H1 (cell line): Measurements from ENCODE around the gene FH. TPM values are rescaled to one million over a fixed set of nuclear protein-coding genes. Genes with fewer than 3 reads are reported as not detected.

Experiments
- CTCF ChIA-PET: fragments of 300-600 bp; sonication (Branson Sonifier 250); formaldehyde crosslinking; loops from one replicate; lab custom pipeline; 2021; ENCODE audit not compliant: partially characterized antibody; lab: Charles Lee
- POLR2A ChIA-PET: fragments of 300-600 bp; sonication (Branson Sonifier 250); formaldehyde crosslinking; loops from one replicate; lab custom pipeline; 2021; ENCODE audit warnings: inconsistent platforms; ENCODE audit not compliant: partially characterized antibody; lab: Charles Lee
- DNase-seq, 2 experiments: peaks; one replicate each; pipeline versions ENCODE4 v3.0.0 to v3.0.0-alpha.2; 2010 to 2022; ENCODE audit warnings: low spot score in 2 of 2, low read depth in 1 of 2, mixed read lengths in 1 of 2
- FAIRE-seq: peaks from 2 replicates; lab custom pipeline; 2011; peaks lifted over from hg19 to GRCh38; lab: Jason Lieb, UNC
- H2AFZ ChIP-seq: 2 replicates; pipeline ENCODE4 v1.8.1; 2012; ENCODE audit warnings: low read length, inconsistent platforms
- H2AK5ac ChIP-seq: 2 replicates; pipeline ENCODE4 v1.6.1; 2013; ENCODE audit warnings: low read depth, low read length
- H2BK120ac ChIP-seq: replicated peaks from 2 replicates; pipeline ENCODE3; 2013; ENCODE audit warnings: low read depth, low read length, inconsistent platforms
- H2BK12ac ChIP-seq: 2 replicates; pipeline ENCODE4 v1.6.1; 2013; ENCODE audit warnings: low read depth, low read length
- H2BK15ac ChIP-seq: 2 replicates; pipeline ENCODE4 v1.6.1; 2013; ENCODE audit warnings: low read length
- H2BK20ac ChIP-seq: 2 replicates; pipeline ENCODE4 v1.6.1; 2013; ENCODE audit warnings: low read length
- H2BK5ac ChIP-seq: 2 replicates; pipeline ENCODE4 v1.6.1; 2013; ENCODE audit warnings: low read depth, low read length
- H3K14ac ChIP-seq: 2 replicates; pipeline ENCODE4 v1.6.1; 2013; ENCODE audit warnings: inconsistent platforms; ENCODE audit not compliant: insufficient read length
- H3K18ac ChIP-seq: 2 replicates; pipeline ENCODE4 v1.6.1; 2013; ENCODE audit warnings: low read length; ENCODE audit errors: extremely low read depth
- H3K23ac ChIP-seq: 2 replicates; pipeline ENCODE4 v1.6.1; 2013; ENCODE audit warnings: inconsistent platforms; ENCODE audit not compliant: insufficient read length
- H3K23me2 ChIP-seq: 2 replicates; pipeline ENCODE4 v1.6.1; 2013; ENCODE audit warnings: low read depth, low read length
- H3K27ac ChIP-seq: 2 replicates; pipeline ENCODE4 v1.6.1; 2011; ENCODE audit warnings: low read depth, low read length, inconsistent platforms
- H3K27me3 ChIP-seq, 4 experiments: replicated peaks in 1 of 4; 1 replicate in 1 of 4; 2 replicates in 3 of 4; pipeline versions ENCODE4 v1.6.1 to v1.8.1; 2011 to 2013; ENCODE audit warnings: low read length in 3 of 4, mild to moderate bottlenecking in 3 of 4, inconsistent platforms in 2 of 4, mixed read lengths in 2 of 4, moderate library complexity in 1 of 4; ENCODE audit not compliant: control insufficient read depth in 3 of 4, insufficient read depth in 3 of 4; ENCODE audit errors: extremely low read depth in 1 of 4
- H3K36me3 ChIP-seq, 4 experiments: 2 replicates each; pipeline versions ENCODE4 v1.6.1 to v1.8.1; 2011 to 2013; ENCODE audit warnings: mild to moderate bottlenecking in 4 of 4, low read length in 3 of 4, moderate library complexity in 2 of 4, control low read depth in 1 of 4, inconsistent platforms in 1 of 4; ENCODE audit not compliant: insufficient read depth in 4 of 4, control insufficient read depth in 2 of 4
- H3K4ac ChIP-seq: replicated peaks from 2 replicates; pipeline ENCODE3; 2013; ENCODE audit warnings: low read length, low read depth, mixed read lengths, inconsistent platforms; ENCODE audit not compliant: insufficient read length
- H3K4me1 ChIP-seq, 4 experiments: replicated peaks in 1 of 4; 1 replicate in 1 of 4; 2 replicates in 3 of 4; pipeline versions ENCODE4 v1.6.1 to v1.8.1; 2011 to 2013; ENCODE audit warnings: low read length in 3 of 4, inconsistent platforms in 2 of 4, mixed read lengths in 1 of 4; ENCODE audit not compliant: insufficient read depth in 4 of 4, control insufficient read depth in 3 of 4
- H3K4me2 ChIP-seq, 2 experiments: 2 replicates each; pipeline versions ENCODE4 v1.6.1 to v1.8.1; 2011 to 2013; ENCODE audit warnings: low read depth in 2 of 2, low read length in 2 of 2, control low read depth in 1 of 2, inconsistent platforms in 1 of 2, mild to moderate bottlenecking in 1 of 2; ENCODE audit not compliant: insufficient read depth in 1 of 2
- H3K4me3 ChIP-seq, 4 experiments: fragments of 200-600, 300-600 bp in 1 of 4; sonication (generic), shearing (Covaris generic), sonication (Bioruptor Twin) in 1 of 4; 2 replicates each; pipeline versions ENCODE4 v1.5.1 to v1.8.1; 2011 to 2016; ENCODE audit warnings: low read length in 4 of 4, low read depth in 3 of 4, control low read depth in 2 of 4, inconsistent platforms in 2 of 4, mild to moderate bottlenecking in 2 of 4, mixed read lengths in 1 of 4, moderate library complexity in 1 of 4; ENCODE audit not compliant: insufficient read depth in 2 of 4; ENCODE audit errors: extremely low read depth in 1 of 4
- H3K56ac ChIP-seq: replicated peaks from 2 replicates; pipeline ENCODE3; 2013; ENCODE audit warnings: low read depth, mild to moderate bottlenecking, mixed read lengths, low read length, inconsistent platforms; ENCODE audit not compliant: insufficient read length
- H3K79me1 ChIP-seq: 2 replicates; pipeline ENCODE4 v1.6.1; 2013; ENCODE audit warnings: low read depth, low read length, control low read depth
- H3K79me2 ChIP-seq, 2 experiments: 2 replicates each; pipeline versions ENCODE4 v1.6.1 to v1.8.1; 2012 to 2013; ENCODE audit warnings: low read length in 2 of 2, mild to moderate bottlenecking in 2 of 2, inconsistent platforms in 1 of 2; ENCODE audit not compliant: insufficient read depth in 2 of 2, control insufficient read depth in 1 of 2
- H3K9ac ChIP-seq, 4 experiments: replicated peaks in 1 of 4; 1 replicate in 1 of 4; 2 replicates in 3 of 4; pipeline versions ENCODE4 v1.6.1 to v1.8.1; 2011 to 2013; ENCODE audit warnings: low read depth in 3 of 4, low read length in 3 of 4, control low read depth in 2 of 4, mild to moderate bottlenecking in 2 of 4, moderate library complexity in 2 of 4, inconsistent platforms in 1 of 4; ENCODE audit errors: extremely low read depth in 1 of 4
- H3K9me3 ChIP-seq, 2 experiments: 2 replicates each; pipeline versions ENCODE4 v1.6.1 to v1.8.1; 2012 to 2013; ENCODE audit warnings: mild to moderate bottlenecking in 2 of 2, moderate library complexity in 2 of 2, control low read depth in 1 of 2, inconsistent platforms in 1 of 2, low read depth in 1 of 2, low read length in 1 of 2, mixed read lengths in 1 of 2; ENCODE audit not compliant: insufficient read depth in 2 of 2
- H4K20me1 ChIP-seq, 2 experiments: replicated peaks in 1 of 2; 2 replicates each; pipeline versions ENCODE3 to v1.8.1; 2011 to 2013; ENCODE audit warnings: inconsistent platforms in 2 of 2, low read length in 2 of 2, mild to moderate bottlenecking in 1 of 2; ENCODE audit not compliant: insufficient read depth in 2 of 2, control insufficient read depth in 1 of 2
- H4K5ac ChIP-seq: 2 replicates; pipeline ENCODE4 v1.6.1; 2013; ENCODE audit warnings: low read length, low read depth, mixed read lengths, inconsistent platforms; ENCODE audit not compliant: insufficient read length
- H4K8ac ChIP-seq: 2 replicates; pipeline ENCODE4 v1.8.0; 2013; ENCODE audit warnings: mild to moderate bottlenecking, moderate library complexity, low read length, inconsistent platforms; ENCODE audit not compliant: insufficient read depth; ENCODE audit errors: extremely low read depth
- H4K91ac ChIP-seq: replicated peaks from 2 replicates; pipeline ENCODE3; 2013; ENCODE audit warnings: low read length, mixed read lengths, inconsistent platforms; ENCODE audit not compliant: insufficient read length
- BCL11A ChIP-seq, 2 experiments: IDR thresholded peaks; one replicate each; pipeline ENCODE4 v1.6.1; 2011; ENCODE audit warnings: low read depth in 2 of 2, low read length in 2 of 2, mild to moderate bottlenecking in 2 of 2
- CBX8 ChIP-seq: fragments of 300-800, 300-1000 bp; sonication (generic); IDR thresholded peaks from 2 replicates; pipeline ENCODE4 v1.7.1; 2016; ENCODE audit warnings: low read depth, low read length, borderline replicate concordance
- CTBP2 ChIP-seq: IDR thresholded peaks from 2 replicates; pipeline ENCODE4 v1.7.0; 2011; ENCODE audit warnings: borderline replicate concordance, mild to moderate bottlenecking, moderate library complexity, mixed read lengths, low read length; ENCODE audit not compliant: insufficient read depth, insufficient read length
- GABPA ChIP-seq: IDR thresholded peaks from 2 replicates; pipeline ENCODE4 v1.6.1; 2011; ENCODE audit warnings: mild to moderate bottlenecking, low read length, moderate library complexity, borderline replicate concordance; ENCODE audit not compliant: insufficient read depth
- PHF8 ChIP-seq: fragments of 200-600 bp; sonication (generic); conservative IDR thresholded peaks from 2 replicates; pipeline ENCODE4 v1.7.1; 2012; ENCODE audit warnings: low read depth, mild to moderate bottlenecking, inconsistent platforms, low read length, moderate library complexity
- POLR2A ChIP-seq, 2 experiments: IDR thresholded peaks; 1 replicate in 1 of 2; 2 replicates in 1 of 2; pipeline ENCODE4 v1.6.1; 2011; ENCODE audit warnings: low read depth in 2 of 2, low read length in 2 of 2, mild to moderate bottlenecking in 2 of 2; ENCODE audit errors: control extremely low read depth in 1 of 2
- RBBP5 ChIP-seq: IDR thresholded peaks from 2 replicates; pipeline ENCODE4 v1.7.1; 2012; ENCODE audit warnings: low read depth, mild to moderate bottlenecking, inconsistent platforms, low read length, moderate library complexity, borderline replicate concordance
- SIX5 ChIP-seq: IDR thresholded peaks from 2 replicates; pipeline ENCODE4 v1.6.1; 2011; ENCODE audit warnings: mild to moderate bottlenecking, low read depth, low read length
- SP2 ChIP-seq: IDR thresholded peaks from 2 replicates; pipeline ENCODE4 v1.6.1; 2012; ENCODE audit warnings: mild to moderate bottlenecking, low read length, inconsistent platforms
- TAF1 ChIP-seq: IDR thresholded peaks from 2 replicates; pipeline ENCODE4 v1.6.1; 2011; ENCODE audit warnings: mild to moderate bottlenecking, low read depth, low read length
- TAF7 ChIP-seq: optimal IDR thresholded peaks from 2 replicates; pipeline ENCODE3; 2011; ENCODE audit warnings: low read depth, mild to moderate bottlenecking, inconsistent platforms, low read length, moderate library complexity, borderline replicate concordance
- YY1 ChIP-seq: IDR thresholded peaks from 2 replicates; pipeline ENCODE4 v1.6.1; 2011; ENCODE audit warnings: low read depth, mild to moderate bottlenecking, low read length
- WGBS, 2 experiments: shearing (Covaris generic) in 1 of 2; methylation state at CpG; one replicate each; pipeline versions ENCODE4 v1.1.6 to v1.1.7; 2013 to 2015; ENCODE audit warnings: low lambda C conversion rate in 2 of 2, mixed read lengths in 2 of 2, inconsistent platforms in 1 of 2, low coverage in 1 of 2, missing lambda C conversion rate in 1 of 2; ENCODE audit not compliant: insufficient replicate concordance in 2 of 2, insufficient coverage in 1 of 2, insufficient read length in 1 of 2; ENCODE audit errors: extremely low coverage in 1 of 2, missing lambda C conversion rate in 1 of 2; 5-methylcytosine and 5-hydroxymethylcytosine counted together
- polyA plus RNA-seq, 7 experiments: library from polyadenylated mRNA; depleted of rRNA in 3 of 7; stranded (reverse) in 5 of 7; unstranded in 2 of 7; fragments of >200 nt in 5 of 7; fragments of 200-250 nt in 2 of 7; gene quantifications; 1 replicate in 5 of 7; 2 replicates in 1 of 7; 4 replicates in 1 of 7; pipeline versions ENCODE4 v1.2.1 to v1.2.3, GENCODE V29; 2011 to 2013; ENCODE audit warnings: missing spikeins in 2 of 7, mixed read lengths in 2 of 7
- total RNA-seq: library from RNA; stranded (reverse); fragmentation: NEBNext Ultra II Directional; extraction: Animal tissue kit (Norgen Biotek cat#: 25700); gene quantifications from 2 replicates; pipeline ENCODE4 v1.2.1, GENCODE V29; 2021
- TF ChIP-seq, protein P1 (sequence below): IDR thresholded peaks from 2 replicates; pipeline ENCODE4 v1.6.1; 2012; ENCODE audit warnings: inconsistent platforms

Gene FH
- total and polyA plus RNA-seq, 2 of the 8 experiments (the other 6 are each of a cell fraction or from before 2014, with no cell fraction given) = 45.0 to 81.9 TPM

- Histone ChIP-seq H3K18ac (no peak overlapping the region), H4K5ac (no peak overlapping the region), H2BK12ac (no peak overlapping the region), H3K14ac (no peak overlapping the region), H3K36me3 (no peaks in the 10 kb centered on the region), H3K4me2 (no peak overlapping the region), H2BK20ac (no peak overlapping the region), H3K79me2 (peaks cover 0 to 22% of the 10 kb centered on the region in 2 experiments; a peak in 3 of 4 replicates), H2BK15ac (no peak overlapping the region), H3K27ac (no peak overlapping the region), H3K9ac (no peak overlapping the region), H4K20me1 (no peaks in the 10 kb centered on the region), H3K4ac (no peak overlapping the region), H2BK120ac (no peak overlapping the region), H2AFZ (no peak overlapping the region), H3K23ac (no peak overlapping the region), H4K8ac (no peak overlapping the region), H3K4me1 (peaks cover 0 to 2% (median 0%) of the 10 kb centered on the region in 4 experiments; a peak in 1 of 7 replicates), H3K4me3 (no peak overlapping the region), H3K9me3 (no peaks in the 10 kb centered on the region), H2BK5ac (no peak overlapping the region), H3K56ac (no peak overlapping the region), H3K79me1 (no peaks in the 10 kb centered on the region), H2AK5ac (no peak overlapping the region), H4K91ac (no peak overlapping the region), H3K27me3 (peaks cover 0 to 1% (median 0%) of the 10 kb centered on the region in 4 experiments; a peak in 1 of 7 replicates), H3K23me2 (no peaks in the 10 kb centered on the region)
- DNase-seq (no peak), FAIRE-seq (no peak)
- ChIA-PET POLR2A (no interaction called here), CTCF (interaction anchor here (0.7 kb wide), 1 partner anchor 19 kb away, joined by 3 read pairs; no protein-coding TSS in a partner anchor)
- 69% methylated on average over 2 of the region's 2 CpGs; no CpG with 5 or more reads in 1 of the 2 experiments for WGBS, 2 experiments
- no peak for TF ChIP-seq CTBP2
- no peak for TF ChIP-seq PHF8
- TF ChIP-seq CBX8 = no peak
- TF ChIP-seq BCL11A (IDR thresholded peaks at IDR 0.05; ENCODE audit: low read depth in 2 of 2, low read length in 2 of 2) = no peak
- TF ChIP-seq SP2 = no peak
- TF ChIP-seq POLR2A (IDR thresholded peaks at IDR 0.05; ENCODE audit: control extremely low read depth in 1 of 2, low read depth in 2 of 2, low read length in 2 of 2) = no peak
- TF ChIP-seq SIX5 = no peak
- no peak for TF ChIP-seq YY1
- TF ChIP-seq, protein P1, sequence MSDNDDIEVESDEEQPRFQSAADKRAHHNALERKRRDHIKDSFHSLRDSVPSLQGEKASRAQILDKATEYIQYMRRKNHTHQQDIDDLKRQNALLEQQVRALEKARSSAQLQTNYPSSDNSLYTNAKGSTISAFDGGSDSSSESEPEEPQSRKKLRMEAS = no peak
- TF ChIP-seq RBBP5 = no peak
- no peak for TF ChIP-seq GABPA
- no peak for TF ChIP-seq TAF1
- no peak for TF ChIP-seq TAF7
Measured at GRCh38 chr1:241521718-241522117, 2.2 kb upstream of the FH start.
